Panc1 (cell line): ENCODE results near the gene GLB1L2.

Experiments used
- POLR2AphosphoS5 ChIP-seq: IDR thresholded peaks from 2 replicates; pipeline ENCODE4 v1.6.1; 2012; ENCODE audit warnings: mild to moderate bottlenecking, low read depth, low read length, moderate library complexity
- TF ChIP-seq, protein P1 (sequence below): fragments of 450-650 bp; IDR thresholded peaks from 2 replicates; pipeline ENCODE4 v1.5.1; 2017; ENCODE audit warnings: mild to moderate bottlenecking

DNA sequence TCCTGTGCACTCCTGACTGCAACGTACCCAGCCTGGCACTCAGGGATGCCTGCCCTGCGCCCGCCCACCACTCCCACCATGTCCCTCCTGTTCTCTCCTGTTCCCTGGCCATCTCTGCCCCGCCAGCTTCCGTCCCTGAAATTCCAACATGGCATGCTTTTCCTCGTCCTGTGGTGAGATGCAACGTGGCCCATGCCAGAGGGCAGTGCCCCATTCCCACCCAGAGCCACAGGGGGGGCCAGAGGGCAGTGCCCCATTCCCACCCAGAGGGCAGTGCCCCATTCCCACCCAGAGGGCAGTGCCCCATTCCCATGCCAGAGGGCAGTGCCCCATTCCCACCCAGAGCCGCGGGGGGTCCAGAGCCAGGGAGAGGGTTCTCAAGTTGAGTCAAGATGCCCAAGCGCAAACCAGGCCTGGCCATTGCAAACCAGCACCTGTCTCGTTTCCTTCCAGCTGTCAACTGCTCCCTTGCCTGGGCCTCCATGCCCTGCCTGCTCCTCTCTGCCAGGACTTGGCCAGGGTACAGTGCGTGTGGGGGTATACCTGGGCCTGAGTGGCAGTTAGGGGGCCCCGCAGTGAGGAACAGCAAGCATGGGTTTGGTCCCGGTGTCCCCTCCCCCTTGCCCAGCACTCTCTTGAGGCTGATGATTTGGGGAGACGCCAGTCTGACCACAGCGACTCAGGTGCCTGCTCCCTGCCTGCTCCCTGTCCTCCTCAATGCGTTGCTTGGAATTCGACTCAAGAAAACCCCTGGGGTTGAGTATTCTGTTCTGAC lies 65.7 kb downstream of the GLB1L2 start:
- TF ChIP-seq, protein P1, sequence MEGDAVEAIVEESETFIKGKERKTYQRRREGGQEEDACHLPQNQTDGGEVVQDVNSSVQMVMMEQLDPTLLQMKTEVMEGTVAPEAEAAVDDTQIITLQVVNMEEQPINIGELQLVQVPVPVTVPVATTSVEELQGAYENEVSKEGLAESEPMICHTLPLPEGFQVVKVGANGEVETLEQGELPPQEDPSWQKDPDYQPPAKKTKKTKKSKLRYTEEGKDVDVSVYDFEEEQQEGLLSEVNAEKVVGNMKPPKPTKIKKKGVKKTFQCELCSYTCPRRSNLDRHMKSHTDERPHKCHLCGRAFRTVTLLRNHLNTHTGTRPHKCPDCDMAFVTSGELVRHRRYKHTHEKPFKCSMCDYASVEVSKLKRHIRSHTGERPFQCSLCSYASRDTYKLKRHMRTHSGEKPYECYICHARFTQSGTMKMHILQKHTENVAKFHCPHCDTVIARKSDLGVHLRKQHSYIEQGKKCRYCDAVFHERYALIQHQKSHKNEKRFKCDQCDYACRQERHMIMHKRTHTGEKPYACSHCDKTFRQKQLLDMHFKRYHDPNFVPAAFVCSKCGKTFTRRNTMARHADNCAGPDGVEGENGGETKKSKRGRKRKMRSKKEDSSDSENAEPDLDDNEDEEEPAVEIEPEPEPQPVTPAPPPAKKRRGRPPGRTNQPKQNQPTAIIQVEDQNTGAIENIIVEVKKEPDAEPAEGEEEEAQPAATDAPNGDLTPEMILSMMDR, result no peak
- TF ChIP-seq POLR2AphosphoS5, result no peak
